RWPE2 (cell line): ENCODE results near the gene FMNL3.

Source experiments
- ATAC-seq: fragments of 200-7000 bp; cut with Tn5 transposase; 3 replicates; pipeline ENCODE4 v1.9.1; 2021; ENCODE audit warnings: low read depth
- DNase-seq: peaks from one replicate; pipeline ENCODE4 v3.0.0-alpha.2; 2020; ENCODE audit warnings: low spot score
- H3K27ac ChIP-seq: fragments of 450-650 bp; 2 replicates; pipeline ENCODE4 v1.5.1; 2017; ENCODE audit warnings: mild to moderate bottlenecking; ENCODE audit not compliant: poor library complexity, severe bottlenecking
- H3K27me3 ChIP-seq: fragments of 250-450 bp; sonication (Bioruptor Pico); 2 replicates; pipeline ENCODE4 v1.5.1; 2021; ENCODE audit warnings: mild to moderate bottlenecking, moderate library complexity; ENCODE audit not compliant: insufficient read depth, poor library complexity, severe bottlenecking
- H3K36me3 ChIP-seq: fragments of 250-450 bp; sonication (Bioruptor Pico); 2 replicates; pipeline ENCODE4 v1.5.1; 2020; ENCODE audit warnings: low read depth, mild to moderate bottlenecking, moderate library complexity
- H3K4me1 ChIP-seq: fragments of 250-450 bp; sonication (Bioruptor Pico); 2 replicates; pipeline ENCODE4 v1.5.1; 2021; ENCODE audit warnings: mild to moderate bottlenecking, moderate library complexity; ENCODE audit not compliant: insufficient read depth, poor library complexity, severe bottlenecking
- H3K4me3 ChIP-seq: fragments of 250-450 bp; sonication (Bioruptor Pico); 2 replicates; pipeline ENCODE4 v1.5.1; 2021; ENCODE audit warnings: mild to moderate bottlenecking, moderate library complexity; ENCODE audit not compliant: severe bottlenecking
- H3K9me3 ChIP-seq: fragments of 250-450 bp; sonication (Bioruptor Pico); 2 replicates; pipeline ENCODE4 v1.5.1; 2021; ENCODE audit warnings: mild to moderate bottlenecking, moderate library complexity; ENCODE audit not compliant: severe bottlenecking
- CTCF ChIP-seq: fragments of 450-650 bp; IDR thresholded peaks from one replicate; pipeline ENCODE4 v1.5.1; 2017; ENCODE audit warnings: mild to moderate bottlenecking, moderate library complexity; ENCODE audit not compliant: poor library complexity, severe bottlenecking

The FMNL3 gene

GRCh38 chr12:49692851-49693250, 14.4 kb downstream of the FMNL3 start:
- H3K27me3 ChIP-seq, result no peaks in the 10 kb centered on the region
- H3K4me1 ChIP-seq, result no peaks in the 10 kb centered on the region
- no peak for TF ChIP-seq CTCF
- no peak overlapping the region for H3K4me3 ChIP-seq
- no peaks in the 10 kb centered on the region for H3K36me3 ChIP-seq
- no peak for ATAC-seq
- H3K9me3 ChIP-seq, result no peaks in the 10 kb centered on the region
- no peak for DNase-seq
- no peak overlapping the region for H3K27ac ChIP-seq

DNA sequence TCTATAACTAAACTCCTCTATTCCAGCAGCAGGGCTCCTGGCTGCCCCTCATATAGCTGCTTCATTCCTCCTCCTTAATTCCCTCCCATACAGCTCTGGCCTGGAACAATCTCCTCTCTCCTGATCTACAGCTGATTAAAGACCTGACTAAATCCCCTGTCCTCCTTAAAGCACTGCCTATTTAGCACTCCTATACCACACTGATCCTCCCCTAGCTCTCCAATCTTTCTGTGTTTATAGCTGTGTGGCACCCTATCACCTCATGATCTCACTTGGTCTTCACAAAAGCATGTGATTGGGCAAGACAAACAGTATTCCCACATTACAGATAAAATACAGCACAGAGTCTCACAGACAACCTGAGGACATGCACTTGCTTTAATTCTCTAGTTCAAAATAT, 17.4 kb downstream of the FMNL3 start:
- no peak overlapping the region for H3K27ac ChIP-seq
- TF ChIP-seq CTCF, result no peak
- ATAC-seq (no peak), DNase-seq (no peak)
- no peaks in the 10 kb centered on the region for H3K4me1 ChIP-seq
- no peaks in the 10 kb centered on the region for H3K36me3 ChIP-seq
- H3K4me3 ChIP-seq, result no peak overlapping the region
- no peaks in the 10 kb centered on the region for H3K27me3 ChIP-seq
- no peaks in the 10 kb centered on the region for H3K9me3 ChIP-seq

DNA sequence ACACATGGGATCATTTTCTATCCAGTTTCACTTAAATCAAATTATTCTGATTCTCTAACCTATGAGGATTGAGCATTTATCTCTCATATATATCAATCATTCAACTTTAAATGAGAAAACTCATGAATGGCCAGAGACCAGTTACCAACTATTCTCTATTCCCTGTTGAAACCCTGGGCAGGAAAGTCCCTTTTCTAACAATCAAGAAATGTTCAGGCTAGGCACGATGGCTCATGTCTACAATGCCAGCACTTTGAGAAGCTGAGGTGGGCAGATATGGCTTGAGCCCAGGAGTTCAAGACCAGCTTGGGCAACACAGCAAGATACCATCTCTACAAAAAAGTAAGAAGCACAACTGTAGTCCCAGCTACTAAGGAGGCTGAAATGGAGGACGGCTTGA, 18.0 kb downstream of the FMNL3 start:
- Histone ChIP-seq H3K36me3 (no peaks in the 10 kb centered on the region), H3K27me3 (no peaks in the 10 kb centered on the region), H3K9me3 (no peaks in the 10 kb centered on the region), H3K4me3 (no peak overlapping the region), H3K27ac (no peak overlapping the region), H3K4me1 (no peaks in the 10 kb centered on the region)
- ATAC-seq (no peak), DNase-seq (no peak)
- no peak for TF ChIP-seq CTCF

- no peaks in the 10 kb centered on the region for H3K9me3 ChIP-seq
- no peaks in the 10 kb centered on the region for H3K27me3 ChIP-seq
- DNase-seq, result no peak
- TF ChIP-seq CTCF, result no peak
- no peak overlapping the region for H3K4me3 ChIP-seq
- no peaks in the 10 kb centered on the region for H3K36me3 ChIP-seq
- ATAC-seq, result no peak
- no peaks in the 10 kb centered on the region for H3K4me1 ChIP-seq
- H3K27ac ChIP-seq, result no peak overlapping the region
Measured at GRCh38 chr12:49687941-49688340, 19.3 kb downstream of the FMNL3 start.

DNA sequence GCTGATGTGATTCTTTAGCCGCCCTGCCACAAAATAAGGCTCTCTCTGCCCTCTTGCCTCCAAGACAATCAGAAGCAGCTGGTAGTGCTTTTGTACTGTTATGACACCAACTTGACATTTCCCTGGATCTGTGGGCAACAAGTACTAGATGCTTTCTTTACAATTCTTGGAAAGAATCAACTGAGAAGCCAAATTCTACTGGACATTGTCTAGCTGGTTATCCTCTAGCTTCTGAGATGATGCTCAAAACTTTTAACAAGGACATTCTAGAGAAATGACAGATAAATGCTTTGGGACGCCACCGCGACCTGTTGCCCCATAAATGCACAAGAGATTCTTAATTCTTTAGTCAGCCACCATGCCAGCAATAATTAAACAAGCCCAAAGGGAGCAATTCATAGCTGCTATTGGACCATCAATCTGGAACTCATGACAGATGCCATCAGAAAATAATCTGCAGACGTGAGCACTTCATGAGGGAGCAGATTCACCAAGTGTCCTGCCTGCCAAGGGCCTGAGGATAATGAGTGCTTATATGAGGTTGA, 22.8 kb downstream of the FMNL3 start:
- DNase-seq, result no peak
- no peak for TF ChIP-seq CTCF
- no peak overlapping the region for H3K27ac ChIP-seq

More for the DNA sequence above, 22.8 kb downstream of the FMNL3 start:
- no peak for ATAC-seq
- no peaks in the 10 kb centered on the region for H3K9me3 ChIP-seq
- H3K4me3 ChIP-seq, result no peak overlapping the region
- H3K27me3 ChIP-seq, result no peaks in the 10 kb centered on the region
- H3K4me1 ChIP-seq, result no peaks in the 10 kb centered on the region
- H3K36me3 ChIP-seq, result no peaks in the 10 kb centered on the region
